OCI-LY1 (cell line): Measurements from ENCODE around the gene GPRIN1.

Experiments used
- H2AFZ ChIP-seq: fragments of 200-600 bp; sonication (generic), shearing (Covaris generic); 2 replicates; pipeline ENCODE4 v1.6.0; 2014; ENCODE audit warnings: antibody characterized with exemption, mild to moderate bottlenecking, low read length
- H3F3A ChIP-seq: fragments of 200-600 bp; sonication (generic), shearing (Covaris generic); 2 replicates; pipeline ENCODE4 v1.6.0; 2014; ENCODE audit warnings: mild to moderate bottlenecking, antibody characterized with exemption, low read length, moderate library complexity; ENCODE audit not compliant: insufficient read depth
- H3K27ac ChIP-seq: fragments of 200-600 bp; sonication (generic); 2 replicates; pipeline ENCODE4 v1.5.1; 2014; ENCODE audit warnings: low read length, mixed run types, mild to moderate bottlenecking, low read depth; ENCODE audit not compliant: poor library complexity, severe bottlenecking
- H3K27me3 ChIP-seq: fragments of 200-600 bp; sonication (generic); 2 replicates; pipeline ENCODE4 v1.6.0; 2014; ENCODE audit warnings: antibody characterized with exemption, mild to moderate bottlenecking, low read length, moderate library complexity; ENCODE audit not compliant: insufficient read depth
- H3K36me3 ChIP-seq: fragments of 200-600 bp; sonication (generic); 2 replicates; pipeline ENCODE4 v1.6.1; 2014; ENCODE audit warnings: mild to moderate bottlenecking, antibody characterized with exemption, low read length, moderate library complexity, mixed read lengths; ENCODE audit not compliant: insufficient read depth
- H3K4me1 ChIP-seq: fragments of 200-600 bp; sonication (generic); 2 replicates; pipeline ENCODE4 v1.5.1; 2014; ENCODE audit warnings: mild to moderate bottlenecking, low read length, moderate library complexity; ENCODE audit not compliant: insufficient read depth, severe bottlenecking
- H3K4me2 ChIP-seq: fragments of 200-600 bp; sonication (generic), shearing (Covaris generic); 2 replicates; pipeline ENCODE4 v1.6.1; 2014; ENCODE audit warnings: low read length
- H3K4me3 ChIP-seq: fragments of 200-600 bp; sonication (generic); 2 replicates; pipeline ENCODE4 v1.5.1; 2014; ENCODE audit warnings: low read length, low read depth, mild to moderate bottlenecking, mixed read lengths; ENCODE audit not compliant: poor library complexity, severe bottlenecking
- H3K79me2 ChIP-seq: fragments of 200-600 bp; shearing (Covaris generic); 2 replicates; pipeline ENCODE4 v1.6.1; 2016; ENCODE audit warnings: mixed run types, low read length, mixed read lengths; ENCODE audit not compliant: insufficient read depth
- H3K9ac ChIP-seq: fragments of 200-600 bp; sonication (generic), shearing (Covaris generic); 2 replicates; pipeline ENCODE4 v1.6.1; 2014; ENCODE audit warnings: mild to moderate bottlenecking, low read length, mixed read lengths
- H3K9me2 ChIP-seq: fragments of 200-600 bp; sonication (generic), shearing (Covaris generic); 2 replicates; pipeline ENCODE4 v1.6.1; 2014; ENCODE audit warnings: low read depth, mild to moderate bottlenecking, low read length, mixed read lengths
- H3K9me3 ChIP-seq: fragments of 200-600 bp; shearing (Covaris generic); 2 replicates; pipeline ENCODE4 v1.6.1; 2014; ENCODE audit warnings: low read length, mixed read lengths
- H4K20me1 ChIP-seq: fragments of 200-600 bp; sonication (generic), shearing (Covaris generic); 2 replicates; pipeline ENCODE4 v1.6.0; 2016; ENCODE audit warnings: mild to moderate bottlenecking, low read length; ENCODE audit not compliant: insufficient read depth
- CTCF ChIP-seq: fragments of 200-600 bp; sonication (generic), shearing (Covaris generic); IDR thresholded peaks from 2 replicates; pipeline ENCODE4 v1.5.1; 2017; ENCODE audit warnings: mild to moderate bottlenecking, antibody characterized with exemption, low read length, moderate library complexity, mixed read lengths
- EZH2 ChIP-seq: fragments of 200-600 bp; sonication (generic), shearing (Covaris generic); IDR thresholded peaks from 2 replicates; pipeline ENCODE4 v1.8.0; 2017; ENCODE audit warnings: borderline replicate concordance, mixed run types, mild to moderate bottlenecking, antibody characterized with exemption, low read length, moderate library complexity, mixed read lengths

The GPRIN1 gene

GRCh38 chr5:176642675-176643490 lies 32.9 kb upstream of the GPRIN1 start:
- H3K36me3 ChIP-seq, result no peaks in the 10 kb centered on the region
- no peak for TF ChIP-seq EZH2
- TF ChIP-seq CTCF, result no peak
- H3F3A ChIP-seq, result no peaks in the 10 kb centered on the region

DNA sequence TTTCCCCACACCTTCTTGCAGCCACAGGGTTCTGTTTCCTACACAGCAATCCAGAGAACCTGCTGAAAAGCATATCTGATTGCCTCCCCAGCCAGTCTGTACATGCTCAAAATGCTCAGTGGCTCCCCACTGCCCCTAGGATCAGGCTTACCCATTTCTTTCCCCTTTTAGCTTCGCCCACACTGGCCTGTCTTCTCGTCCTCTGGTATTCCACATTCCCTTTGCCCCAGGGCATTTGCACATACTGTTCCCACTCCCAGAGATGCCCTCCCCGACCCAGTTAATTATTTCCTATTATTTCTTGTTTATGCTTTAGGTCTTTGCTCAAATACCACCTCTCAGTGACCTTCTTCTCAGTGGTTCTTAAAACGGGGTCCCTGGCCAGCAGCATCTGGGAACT lies 30.7 kb upstream of the GPRIN1 start:
- H4K20me1 ChIP-seq, result no peaks in the 10 kb centered on the region
- H3K79me2 ChIP-seq, result no peaks in the 10 kb centered on the region
- no peaks in the 10 kb centered on the region for H3K9me2 ChIP-seq
- no peak overlapping the region for H3K4me2 ChIP-seq
- H3K27me3 ChIP-seq, result peaks cover 5% of the 10 kb centered on the region; the same call in 1 of the 2 replicates
- TF ChIP-seq EZH2 (no peak), CTCF (no peak)
- H3K4me3 ChIP-seq, result no peak overlapping the region
- no peaks in the 10 kb centered on the region for H3K36me3 ChIP-seq
- no peaks in the 10 kb centered on the region for H3F3A ChIP-seq
- H3K9me3 ChIP-seq, result no peaks in the 10 kb centered on the region
- H2AFZ ChIP-seq, result no peak overlapping the region
- no peaks in the 10 kb centered on the region for H3K4me1 ChIP-seq
- no peak overlapping the region for H3K9ac ChIP-seq
- H3K27ac ChIP-seq, result no peak overlapping the region

More at GRCh38 chr5:176642675-176643490, 32.9 kb upstream of the GPRIN1 start:
- H3K4me3 ChIP-seq, result no peak overlapping the region
- no peaks in the 10 kb centered on the region for H3K9me3 ChIP-seq
- no peak overlapping the region for H2AFZ ChIP-seq
- H3K27ac ChIP-seq, result no peak overlapping the region
- no peaks in the 10 kb centered on the region for H4K20me1 ChIP-seq
- H3K4me1 ChIP-seq, result peaks cover 11% of the 10 kb centered on the region
- no peak overlapping the region for H3K4me2 ChIP-seq
- H3K9ac ChIP-seq, result no peak overlapping the region
- no peaks in the 10 kb centered on the region for H3K79me2 ChIP-seq
- peaks cover 4% of the 10 kb centered on the region; the same call in 1 of the 2 replicates for H3K27me3 ChIP-seq
- no peaks in the 10 kb centered on the region for H3K9me2 ChIP-seq

DNA sequence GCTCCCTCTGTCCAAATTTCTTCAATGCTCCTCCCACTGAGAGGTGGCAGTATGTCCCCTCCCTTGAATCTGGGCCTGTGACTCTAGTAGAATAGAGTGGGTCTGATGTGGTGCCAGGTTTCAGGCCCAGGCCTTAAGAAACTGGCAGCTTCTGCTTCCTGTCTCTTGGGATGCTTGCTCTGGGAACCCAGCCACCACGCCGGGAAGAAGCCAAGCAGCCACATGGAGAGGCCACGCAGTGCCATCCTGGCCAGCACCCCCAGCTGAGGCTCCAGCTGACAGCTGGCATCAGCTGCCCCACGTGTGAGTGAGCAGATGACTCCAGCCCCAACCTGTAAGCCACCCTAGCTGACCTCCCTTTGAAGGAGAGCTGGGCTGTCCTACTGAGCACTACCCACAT lies 30.0 kb upstream of the GPRIN1 start:
- H3F3A ChIP-seq, result no peaks in the 10 kb centered on the region
- no peaks in the 10 kb centered on the region for H3K4me1 ChIP-seq
- H3K4me2 ChIP-seq, result no peak overlapping the region
- H3K4me3 ChIP-seq, result no peak overlapping the region
- no peaks in the 10 kb centered on the region for H3K9me2 ChIP-seq
- H4K20me1 ChIP-seq, result no peaks in the 10 kb centered on the region
- H2AFZ ChIP-seq, result no peak overlapping the region
- peaks cover 12% of the 10 kb centered on the region for H3K27me3 ChIP-seq
- no peak overlapping the region for H3K27ac ChIP-seq
- no peaks in the 10 kb centered on the region for H3K79me2 ChIP-seq
- no peaks in the 10 kb centered on the region for H3K9me3 ChIP-seq
- no peaks in the 10 kb centered on the region for H3K36me3 ChIP-seq
- TF ChIP-seq CTCF, result no peak
- TF ChIP-seq EZH2, result no peak
- no peak overlapping the region for H3K9ac ChIP-seq
